Tibial artery (tissue), 4 donors: ENCODE measurements around the gene PTGDS.

Experiments
- DNase-seq, 2 donors: peaks; one replicate each; pipeline ENCODE4 v3.0.0-alpha.2; 2019
- H3K27ac ChIP-seq, 2 donors: fragments of 200-600 bp; sonication (generic) in 1 of 2; 1 replicate in 1 of 2; 2 replicates in 1 of 2; pipeline ENCODE4 v1.5.1; 2018 to 2019; ENCODE audit warnings: mild to moderate bottlenecking in 1 of 2
- H3K27me3 ChIP-seq, 2 donors: fragments of 200-600 bp; sonication (generic) in 1 of 2; one replicate each; pipeline versions ENCODE4 v1.5.1 to v1.6.0; 2016 to 2019
- H3K36me3 ChIP-seq, 3 donors: fragments of 200-600 bp; sonication (generic) in 2 of 3; one replicate each; pipeline ENCODE4 v1.5.1; 2016 to 2019; ENCODE audit warnings: mild to moderate bottlenecking in 2 of 3
- H3K4me1 ChIP-seq, 4 donors: fragments of 200-600 bp; sonication (generic) in 2 of 4; 1 replicate in 3 of 4; 2 replicates in 1 of 4; pipeline ENCODE4 v1.5.1; 2016 to 2019
- H3K4me3 ChIP-seq, 2 donors: fragments of 200-600 bp; sonication (generic) in 1 of 2; 1 replicate in 1 of 2; 2 replicates in 1 of 2; pipeline ENCODE4 v1.5.1; 2018 to 2019; ENCODE audit warnings: mild to moderate bottlenecking in 2 of 2
- H3K9me3 ChIP-seq, 3 donors: fragments of 200-600 bp; sonication (generic) in 1 of 3; one replicate each; pipeline ENCODE4 v1.5.1; 2016 to 2019
- intact Hi-C: fragments of 100-400 bp; cut with DNase I; formaldehyde crosslinking; loops from one replicate; pipeline ENCODE4 v1.15.0; 2023; ENCODE audit warnings: low total_unique reads
- TF ChIP-seq, protein P1 (sequence below), 2 experiments: fragments of 200-600 bp in 1 of 2; fragments of 450-650 bp in 1 of 2; IDR thresholded peaks; one replicate each; pipeline ENCODE4 v1.5.1; 2017 to 2019; ENCODE audit warnings: antibody characterized with exemption in 2 of 2, mild to moderate bottlenecking in 1 of 2, moderate library complexity in 1 of 2

The PTGDS gene

DNA sequence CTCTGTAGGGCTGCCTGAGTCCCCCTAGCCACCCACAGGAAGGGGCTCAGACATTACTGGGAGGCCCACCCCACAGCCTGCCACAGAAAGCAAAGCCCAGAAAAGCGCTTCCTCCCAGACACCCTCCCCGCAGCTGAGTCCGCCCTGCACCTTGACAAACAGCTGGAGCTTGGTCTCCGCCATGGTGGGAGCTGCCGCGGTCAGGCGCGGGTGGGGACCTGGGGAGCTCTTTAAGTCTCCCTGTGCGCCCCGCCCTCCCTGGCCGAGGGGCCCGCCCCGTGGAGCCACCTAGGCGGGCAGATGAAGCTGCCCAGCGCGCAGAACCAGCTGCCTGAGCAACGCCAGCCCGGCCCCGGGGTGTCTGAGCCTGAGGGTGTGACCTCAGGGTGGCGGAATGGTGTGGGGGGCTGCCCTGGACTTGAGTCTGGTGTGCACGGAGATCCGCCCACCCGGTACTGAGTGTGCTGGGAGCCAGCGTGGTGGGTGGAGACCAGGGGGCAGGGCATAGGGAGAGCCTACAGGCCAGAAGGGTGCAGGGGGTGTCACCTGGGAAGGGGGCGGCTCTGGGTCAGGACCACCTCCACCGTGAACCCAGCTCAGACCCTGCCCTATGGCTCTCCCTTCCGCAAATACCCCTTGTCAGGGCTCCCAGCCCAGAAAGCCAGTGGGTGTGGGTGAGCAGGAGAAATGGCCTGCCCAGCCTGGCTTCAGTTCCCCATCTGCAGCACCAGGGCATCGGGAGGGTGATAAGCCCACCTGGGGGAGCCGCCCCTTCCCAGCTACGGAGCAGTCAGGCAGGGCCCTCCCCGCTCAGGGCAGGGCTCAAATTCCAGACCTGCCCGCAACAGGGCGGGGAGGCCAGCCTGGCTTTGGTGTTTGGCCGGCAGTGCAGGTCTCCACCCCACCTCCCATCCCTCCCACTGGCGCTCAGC is 19.3 kb downstream of the PTGDS start, which contains the start of gene CLIC3:
CLIC3 (minus strand) TSS at position 208 of the 932 bp plus-strand sequence; CDS start at position 183, 25 bp downstream.
- Histone ChIP-seq H3K27me3 (peaks cover 0 to 35% of the 10 kb centered on the region in 2 donors), H3K4me1 (peaks cover 0 to 34% (median 27%) of the 10 kb centered on the region in 4 donors), H3K4me3 (peak within 1 kb of the TSS in 1 of 2 donors; percentile 29), H3K9me3 (no peaks in the 10 kb centered on the region), H3K27ac (peak within 1 kb of the TSS in 1 of 2 donors; percentile 29), H3K36me3 (no peaks in the 10 kb centered on the region)
- intact Hi-C loops: no loop called here
- TF ChIP-seq, protein P1, sequence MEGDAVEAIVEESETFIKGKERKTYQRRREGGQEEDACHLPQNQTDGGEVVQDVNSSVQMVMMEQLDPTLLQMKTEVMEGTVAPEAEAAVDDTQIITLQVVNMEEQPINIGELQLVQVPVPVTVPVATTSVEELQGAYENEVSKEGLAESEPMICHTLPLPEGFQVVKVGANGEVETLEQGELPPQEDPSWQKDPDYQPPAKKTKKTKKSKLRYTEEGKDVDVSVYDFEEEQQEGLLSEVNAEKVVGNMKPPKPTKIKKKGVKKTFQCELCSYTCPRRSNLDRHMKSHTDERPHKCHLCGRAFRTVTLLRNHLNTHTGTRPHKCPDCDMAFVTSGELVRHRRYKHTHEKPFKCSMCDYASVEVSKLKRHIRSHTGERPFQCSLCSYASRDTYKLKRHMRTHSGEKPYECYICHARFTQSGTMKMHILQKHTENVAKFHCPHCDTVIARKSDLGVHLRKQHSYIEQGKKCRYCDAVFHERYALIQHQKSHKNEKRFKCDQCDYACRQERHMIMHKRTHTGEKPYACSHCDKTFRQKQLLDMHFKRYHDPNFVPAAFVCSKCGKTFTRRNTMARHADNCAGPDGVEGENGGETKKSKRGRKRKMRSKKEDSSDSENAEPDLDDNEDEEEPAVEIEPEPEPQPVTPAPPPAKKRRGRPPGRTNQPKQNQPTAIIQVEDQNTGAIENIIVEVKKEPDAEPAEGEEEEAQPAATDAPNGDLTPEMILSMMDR (IDR thresholded peaks at IDR 0.05): no peak
- DNase-seq: no peak

DNA sequence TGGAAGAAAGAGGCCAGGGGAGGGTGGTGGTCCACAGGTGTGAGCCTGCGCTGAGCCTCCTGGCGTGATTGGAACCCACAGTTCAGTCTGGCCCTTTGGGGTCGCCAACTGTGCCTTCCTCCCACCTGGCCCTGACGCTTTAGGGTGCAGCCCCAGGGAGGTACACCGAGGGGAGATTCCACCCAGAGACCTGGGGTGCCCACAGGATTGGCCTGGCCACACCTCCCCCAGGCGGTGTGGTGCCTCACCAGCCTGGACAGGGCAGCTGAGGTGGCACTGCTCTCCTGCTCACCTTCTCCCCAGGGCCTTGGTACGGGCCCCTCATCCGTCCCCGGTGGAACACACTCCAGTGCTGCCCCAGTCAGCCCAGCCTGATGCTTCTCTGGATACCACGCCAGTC is 20.1 kb downstream of the PTGDS start:
- Histone ChIP-seq H3K4me1 (peaks cover 0 to 34% (median 27%) of the 10 kb centered on the region in 4 donors), H3K9me3 (no peaks in the 10 kb centered on the region), H3K4me3 (no peak overlapping the region), H3K27ac (no peak overlapping the region), H3K36me3 (no peaks in the 10 kb centered on the region), H3K27me3 (peaks cover 0 to 35% of the 10 kb centered on the region in 2 donors)
- TF ChIP-seq, protein P1 (IDR thresholded peaks at IDR 0.05): no peak
- no peak for DNase-seq
- intact Hi-C loops: no loop called here

DNA sequence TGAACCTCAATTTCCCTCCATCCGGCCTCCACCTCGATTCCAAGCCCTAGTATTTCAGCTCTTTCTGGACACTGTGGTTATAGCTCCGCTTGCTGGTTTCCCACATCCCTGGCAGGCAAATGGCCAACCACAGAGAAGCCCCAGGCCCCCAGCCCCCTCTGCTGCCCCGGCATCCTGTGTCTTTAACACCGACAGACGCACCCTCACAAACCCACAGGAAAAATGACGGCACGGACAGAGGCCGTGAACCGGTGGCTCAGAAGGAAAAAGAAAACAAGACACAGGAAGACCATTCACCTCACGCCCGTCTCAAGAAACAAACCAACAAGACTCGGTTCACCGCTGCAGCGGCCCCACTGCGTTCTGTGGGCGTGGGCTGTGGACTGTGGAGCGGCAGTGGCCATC is 20.5 kb downstream of the PTGDS start:
- TF ChIP-seq, protein P1 (IDR thresholded peaks at IDR 0.05): no peak
- intact Hi-C loops: no loop called here
- no peak for DNase-seq
- H3K36me3 ChIP-seq: no peaks in the 10 kb centered on the region
- H3K4me1 ChIP-seq: peaks cover 0 to 29% (median 25%) of the 10 kb centered on the region in 4 donors
- no peak overlapping the region for H3K27ac ChIP-seq
- H3K4me3 ChIP-seq: no peak overlapping the region
- H3K27me3 ChIP-seq: peaks cover 0 to 35% of the 10 kb centered on the region in 2 donors
- H3K9me3 ChIP-seq: no peaks in the 10 kb centered on the region

DNA sequence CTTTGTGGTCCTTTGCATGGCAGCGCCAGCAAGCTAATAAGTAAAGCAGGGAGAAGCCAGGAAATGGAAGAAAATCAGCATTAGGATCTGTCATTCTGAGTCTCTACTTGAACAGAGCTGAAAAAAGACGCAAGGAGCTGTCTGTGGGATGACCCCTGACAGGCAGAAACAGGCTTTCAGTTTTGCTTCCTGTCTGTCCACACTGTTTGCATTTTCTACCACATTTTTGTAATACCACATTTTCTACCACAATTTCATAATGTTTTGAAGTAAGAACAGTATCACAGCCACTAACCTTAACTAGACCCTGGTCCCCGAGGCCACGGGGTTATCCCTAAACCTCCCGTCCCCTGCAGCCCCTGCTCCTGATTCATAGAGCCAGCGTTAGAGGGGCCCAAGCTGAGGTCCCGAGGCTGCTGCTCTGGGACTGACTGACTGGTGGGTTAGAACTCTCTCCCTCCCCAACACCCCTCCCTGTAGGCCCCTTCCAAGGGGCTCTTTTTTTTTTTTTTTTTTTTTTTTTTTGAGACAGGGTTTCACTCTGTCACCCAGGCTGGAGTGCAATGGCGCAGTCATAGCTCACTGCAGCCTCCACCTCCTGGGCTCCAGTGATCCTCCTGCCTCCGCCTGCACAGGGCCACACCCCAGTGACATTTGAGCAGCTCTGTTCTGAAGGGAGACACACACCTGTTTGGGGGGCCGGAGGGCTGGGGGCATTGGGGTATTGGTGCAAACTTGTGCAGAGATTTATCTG is 23.1 kb downstream of the PTGDS start:
- H3K4me1 ChIP-seq: peaks cover 0 to 18% (median 14%) of the 10 kb centered on the region in 4 donors
- no peak overlapping the region for H3K27ac ChIP-seq
- no peaks in the 10 kb centered on the region for H3K36me3 ChIP-seq
- no peaks in the 10 kb centered on the region for H3K9me3 ChIP-seq
- no peak overlapping the region for H3K4me3 ChIP-seq
- TF ChIP-seq, protein P1 (IDR thresholded peaks at IDR 0.05): no peak
- intact Hi-C loops: no loop called here
- no peak for DNase-seq
- H3K27me3 ChIP-seq: peaks cover 0 to 25% of the 10 kb centered on the region in 2 donors

DNA sequence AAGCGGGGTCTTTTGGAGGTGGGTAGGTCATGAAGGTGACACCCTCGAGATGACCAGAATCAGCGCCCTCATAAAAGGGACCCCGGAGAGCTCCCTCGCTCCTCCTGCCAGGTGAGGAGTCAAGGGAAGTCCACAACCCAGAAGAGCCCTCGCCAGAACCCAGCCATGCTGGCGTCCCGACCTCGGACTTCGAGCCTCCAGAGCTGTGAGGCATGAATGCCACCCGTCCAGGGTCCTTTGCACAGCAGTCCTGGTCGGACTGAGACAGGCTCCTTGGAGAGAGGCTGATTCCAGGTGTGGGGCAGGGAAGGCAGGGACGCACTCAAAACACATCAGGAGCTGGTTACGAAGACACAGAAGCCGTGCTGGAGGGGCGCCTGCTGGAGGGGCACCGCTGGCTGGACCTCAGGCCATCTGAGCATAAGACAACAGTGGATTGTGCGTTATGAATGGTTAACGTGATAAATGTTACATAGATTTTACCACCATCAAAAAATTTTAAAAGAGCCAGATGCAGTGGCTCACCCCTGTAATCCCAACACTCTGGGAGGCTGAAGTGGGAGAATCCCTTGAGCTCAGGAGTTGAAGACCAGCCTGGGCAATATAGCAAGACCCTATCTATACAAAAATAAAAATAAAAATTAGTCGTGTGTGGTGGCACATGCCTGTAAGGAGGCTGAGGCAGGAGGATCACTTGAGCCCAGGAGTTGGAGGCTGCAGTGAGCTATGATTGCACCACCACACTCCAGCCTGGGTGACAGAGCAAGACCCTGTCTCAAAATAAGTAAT is 24.7 kb downstream of the PTGDS start:
- Histone ChIP-seq H3K9me3 (no peaks in the 10 kb centered on the region), H3K4me1 (peaks cover 0 to 1% (median 0%) of the 10 kb centered on the region in 4 donors), H3K36me3 (peaks cover 0 to 1% (median 0%) of the 10 kb centered on the region in 3 donors), H3K27ac (no peak overlapping the region), H3K27me3 (peaks cover 0 to 12% of the 10 kb centered on the region in 2 donors), H3K4me3 (no peak overlapping the region)
- intact Hi-C loops: no loop called here
- DNase-seq: no peak
- TF ChIP-seq, protein P1 (IDR thresholded peaks at IDR 0.05): no peak
